ENCODE data around the gene RAPH1.

The RAPH1 gene

DNA sequence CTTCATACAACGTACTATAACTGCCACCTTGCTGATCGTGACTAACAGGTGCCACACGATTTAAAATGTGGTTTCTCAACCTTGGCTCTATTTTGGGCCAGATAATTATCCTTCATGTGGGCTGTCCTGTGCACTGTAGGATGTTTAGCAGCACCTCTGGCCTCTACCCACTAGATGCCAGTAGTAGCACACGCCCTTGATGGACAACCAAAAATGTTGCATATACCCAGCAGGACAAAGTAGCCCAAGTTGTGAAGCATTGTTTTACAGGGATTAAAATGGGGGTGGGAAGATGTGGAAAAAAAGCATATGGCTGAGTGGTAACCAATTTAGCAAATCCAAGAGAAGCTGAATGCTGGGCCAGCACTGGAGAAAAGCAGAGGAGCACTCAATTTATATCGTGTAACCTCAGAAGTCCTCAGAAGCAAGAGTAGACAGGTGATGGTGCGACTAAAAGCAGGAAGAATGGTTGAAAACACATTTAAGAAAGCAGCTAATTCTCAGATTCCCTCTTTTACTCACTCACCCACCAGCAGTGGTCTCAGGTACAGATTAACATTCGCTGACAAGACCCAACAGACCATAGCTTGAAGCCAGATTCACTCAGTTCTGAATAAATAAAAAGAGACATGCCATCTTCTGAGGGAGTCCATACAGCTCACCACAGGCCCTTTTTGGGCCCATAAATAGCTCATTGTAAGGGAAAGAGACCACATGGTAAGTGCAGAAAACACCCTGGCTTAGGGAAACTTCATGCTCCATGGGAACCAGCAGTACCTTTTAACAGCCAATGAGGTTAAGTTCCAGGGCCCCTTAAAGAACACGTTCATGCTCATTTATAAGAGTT is 50.6 kb downstream of the RAPH1 start:
- DNase-seq = no peak

DNA sequence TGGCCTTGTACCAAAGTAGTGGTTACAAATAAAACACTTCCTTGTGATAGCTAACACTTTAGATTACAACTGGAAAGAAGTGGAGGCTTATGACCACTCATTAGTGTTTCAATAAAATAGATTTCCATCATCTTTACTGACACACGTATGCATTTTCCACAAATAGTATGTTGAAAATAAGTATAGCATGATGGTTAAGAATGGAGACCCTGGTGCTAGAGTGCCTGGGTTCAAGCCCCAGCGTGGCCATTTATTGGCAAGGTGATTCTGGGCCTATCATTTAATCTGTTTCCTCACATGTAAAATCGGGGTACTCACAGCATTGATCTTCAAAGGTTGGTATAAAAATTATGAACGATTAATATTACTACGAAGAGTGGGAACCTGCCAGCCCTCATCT is 54.5 kb downstream of the RAPH1 start:
- DNase-seq = no peak

DNA sequence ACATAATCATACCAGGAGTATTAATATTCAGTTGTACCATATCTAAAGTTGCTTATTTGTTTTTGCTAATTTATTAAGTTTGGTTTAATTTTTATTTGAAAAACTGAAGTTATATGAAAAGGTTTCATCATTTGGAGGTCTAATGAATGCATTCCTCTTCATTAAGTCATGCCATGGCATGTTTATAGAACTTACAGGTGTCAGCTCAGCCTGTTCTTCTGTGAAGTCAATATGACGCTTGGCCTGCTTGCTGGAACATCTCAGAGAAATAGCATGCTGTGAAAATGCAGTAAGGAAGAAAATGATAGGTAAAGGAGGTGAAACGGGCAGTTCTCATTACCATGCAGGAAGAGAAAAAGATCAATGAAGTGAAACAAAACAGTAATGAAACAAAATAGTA is 58.2 kb downstream of the RAPH1 start:
- DNase-seq = no peak

DNA sequence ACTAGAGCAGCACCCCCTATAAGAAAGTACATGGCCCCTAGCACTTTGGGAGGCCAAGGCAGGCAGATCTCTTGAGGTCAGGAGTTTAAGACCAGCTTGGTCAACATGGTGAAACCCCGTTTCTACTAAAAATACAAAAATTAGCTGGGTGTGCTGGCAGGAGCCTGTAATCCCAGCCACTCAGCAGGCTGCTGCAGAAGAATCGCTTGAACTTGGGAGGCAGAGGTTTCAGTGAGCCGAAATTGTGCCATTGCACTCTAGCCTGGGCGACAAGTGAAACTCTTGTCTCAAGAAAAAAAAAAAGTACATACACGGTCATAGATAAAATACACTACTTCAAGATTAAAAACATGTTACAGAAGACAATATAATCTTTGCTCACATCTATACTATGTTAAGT is 63.8 kb downstream of the RAPH1 start:
- DNase-seq = no peak

DNA sequence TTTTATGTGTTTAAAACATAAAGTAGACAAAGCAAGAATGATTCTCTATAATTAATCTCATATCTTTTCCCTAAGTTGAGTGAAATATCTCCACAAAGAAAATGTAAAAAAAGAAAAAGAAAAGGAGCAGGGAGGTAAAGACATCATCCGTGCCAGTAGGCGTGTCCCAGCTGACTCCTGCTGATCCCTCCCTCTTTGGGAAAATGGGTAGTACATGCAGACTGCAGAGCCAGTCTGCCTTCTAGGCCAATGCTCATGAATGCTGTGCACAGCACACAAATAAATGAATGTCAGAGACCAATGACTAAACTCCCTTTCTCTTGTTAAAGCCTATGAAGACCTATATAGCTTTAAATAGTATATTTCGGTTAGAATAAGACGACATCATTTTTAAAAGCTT is 64.7 kb downstream of the RAPH1 start:
- no peak for DNase-seq

DNA sequence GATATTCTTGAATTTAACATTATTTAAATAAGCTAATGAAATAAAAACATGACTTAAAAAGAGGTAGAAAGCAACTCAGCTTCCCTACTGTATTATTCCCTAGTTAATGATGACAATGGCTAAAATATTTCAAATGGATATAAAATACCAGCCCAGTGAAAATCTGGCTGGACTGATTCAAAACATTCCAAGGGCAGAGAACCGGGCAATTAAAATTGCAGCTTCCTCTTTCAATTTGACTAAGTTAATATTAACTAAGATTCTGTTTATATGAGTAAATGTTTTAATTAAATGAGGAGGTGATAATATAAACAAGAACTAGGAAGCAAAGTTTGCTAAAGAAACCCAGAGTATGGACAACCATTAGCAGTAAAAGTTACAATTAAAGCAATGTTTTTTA is 65.6 kb downstream of the RAPH1 start:
- no peak for DNase-seq

DNA sequence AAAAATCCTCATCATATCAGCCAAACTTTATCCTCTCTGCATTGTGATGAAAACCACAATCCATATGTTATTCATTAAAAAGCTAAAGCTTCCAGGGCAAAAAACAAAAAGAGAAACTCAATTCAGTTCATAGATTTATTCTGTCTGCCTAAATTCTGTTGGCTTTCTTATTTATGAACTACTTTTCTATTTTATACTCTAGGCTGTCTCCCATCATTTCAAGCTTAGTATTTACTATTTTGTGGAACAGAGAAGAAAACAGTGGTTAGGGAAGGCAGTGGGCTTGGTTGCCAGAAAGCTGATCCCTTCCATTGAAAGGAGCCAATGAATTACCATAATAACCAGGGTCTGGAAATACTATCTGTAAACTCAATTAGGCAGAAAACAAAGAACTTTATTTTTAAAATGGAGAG is 71.8 kb downstream of the RAPH1 start:
- DNase-seq = no peak

DNA sequence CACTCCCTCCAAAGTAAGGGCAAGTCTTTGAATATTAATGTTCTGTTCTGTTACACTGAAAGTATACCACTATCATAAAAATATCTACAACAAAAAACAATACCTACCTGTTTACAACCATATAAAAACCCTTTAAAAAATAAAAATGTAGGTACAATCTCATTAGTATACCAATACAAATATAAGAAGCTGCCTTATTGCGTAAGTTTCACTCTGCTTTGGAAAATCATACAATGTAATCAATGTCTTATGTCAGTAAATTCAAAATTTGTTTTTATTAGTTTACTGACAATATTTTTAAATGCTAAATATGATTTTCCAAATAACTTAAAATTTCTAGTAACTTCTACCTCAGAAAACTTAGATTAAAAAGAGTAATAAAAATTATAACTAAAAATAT is 72.8 kb downstream of the RAPH1 start:
- no peak for DNase-seq

DNA sequence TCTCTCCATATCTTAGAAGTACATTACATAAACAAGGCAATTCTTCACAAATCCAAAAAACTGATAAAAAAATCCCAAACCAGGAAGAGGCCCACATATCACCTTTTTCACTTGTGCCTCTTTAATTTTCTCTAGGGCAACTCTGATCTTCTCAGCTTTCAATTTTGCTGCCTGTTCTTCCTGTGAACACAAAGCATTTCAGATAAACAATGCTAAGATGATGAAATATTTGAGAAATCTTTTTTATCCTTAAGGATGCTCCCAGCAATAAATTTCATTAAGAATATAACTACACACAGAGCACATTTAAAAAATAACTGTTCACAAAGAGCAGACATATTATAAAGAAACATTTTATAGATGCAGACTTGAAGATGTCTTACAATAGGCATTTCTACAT is 73.4 kb downstream of the RAPH1 start:
- DNase-seq = no peak

DNA sequence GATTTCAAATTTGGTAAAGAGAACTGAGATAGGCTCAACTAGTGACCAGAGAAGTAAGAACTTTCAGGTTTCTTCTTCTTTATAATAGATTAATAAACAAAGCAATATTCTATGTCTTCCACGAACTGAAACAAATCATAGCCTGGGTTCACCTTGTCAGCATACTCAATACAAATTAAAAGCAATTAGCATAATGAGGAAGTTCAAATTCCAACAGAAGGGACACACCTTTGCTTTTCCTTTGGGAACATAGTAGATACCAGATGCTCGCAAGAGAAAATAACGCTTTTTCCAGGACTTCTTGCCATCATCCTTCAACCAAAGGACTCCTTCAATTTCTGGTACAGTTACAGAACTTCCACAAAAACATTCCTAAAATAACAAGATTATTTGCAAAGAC is 79.9 kb downstream of the RAPH1 start:
- no peak for DNase-seq

DNA sequence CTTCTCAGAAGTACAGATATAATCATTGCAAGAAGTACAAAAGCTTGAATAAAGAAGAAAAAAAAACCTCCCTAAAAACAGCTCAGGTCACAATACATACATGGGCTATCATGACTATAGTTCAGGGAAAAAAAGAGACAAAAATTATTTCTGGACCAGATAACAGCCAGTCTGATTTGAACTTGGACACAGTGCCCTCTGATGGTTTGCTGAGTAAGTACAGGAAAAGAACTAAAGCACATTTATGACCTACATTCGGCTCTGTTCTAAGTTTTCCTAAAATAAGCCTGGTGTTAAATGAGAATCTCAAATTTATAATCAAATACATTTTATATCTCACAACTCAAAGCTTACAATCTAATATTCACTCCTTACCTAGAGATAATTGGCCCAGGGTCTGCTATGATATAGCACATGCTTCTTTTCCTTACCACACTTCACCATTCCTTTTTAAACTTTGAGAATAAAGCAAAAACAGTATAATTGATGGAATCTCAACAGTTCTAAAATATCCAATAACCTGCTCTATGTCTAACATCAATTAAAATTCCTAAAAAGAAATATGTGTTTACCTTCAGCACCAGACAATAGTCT is 81.1 kb downstream of the RAPH1 start:
- peak in 1 of 2 experiments; percentile 67 for DNase-seq

DNA sequence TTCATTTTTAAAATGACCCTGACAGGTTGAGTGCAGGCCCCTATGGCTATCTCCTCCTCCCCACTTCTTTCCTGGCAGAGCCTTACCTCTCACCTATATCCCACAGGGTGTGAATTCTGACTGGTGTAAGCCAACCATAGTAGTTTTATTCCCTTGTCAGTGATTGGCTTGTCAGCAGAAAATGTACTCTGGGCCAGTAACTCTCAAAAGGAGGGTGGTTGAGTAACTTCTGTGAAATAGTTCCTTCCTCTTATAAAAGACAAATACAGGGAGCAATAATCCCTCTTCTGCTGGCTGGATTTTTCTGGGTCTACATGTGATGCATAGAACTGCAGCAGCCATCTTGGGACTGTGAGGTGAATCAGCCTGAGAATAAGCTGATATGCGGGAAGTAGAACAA is 83.4 kb downstream of the RAPH1 start:
- no peak for DNase-seq

DNA sequence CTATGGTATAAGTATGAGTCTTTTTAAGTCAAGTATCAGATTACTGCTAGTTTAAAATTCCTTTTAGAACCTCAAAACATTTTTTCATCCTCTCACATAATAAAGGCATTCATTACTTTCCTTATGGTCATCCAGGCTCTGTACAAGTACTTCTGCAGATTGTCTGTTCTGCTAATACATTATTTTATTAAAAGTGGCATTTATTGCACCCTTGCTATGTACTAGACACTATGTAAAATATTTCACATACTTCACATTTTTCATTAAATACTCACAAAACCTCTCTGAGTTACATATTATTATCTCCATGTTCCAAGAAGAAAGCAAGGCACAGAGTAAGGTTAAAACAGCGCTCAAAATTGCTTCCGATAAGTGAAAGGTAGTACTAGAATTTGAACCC is 84.1 kb downstream of the RAPH1 start:
- DNase-seq = no peak

DNA sequence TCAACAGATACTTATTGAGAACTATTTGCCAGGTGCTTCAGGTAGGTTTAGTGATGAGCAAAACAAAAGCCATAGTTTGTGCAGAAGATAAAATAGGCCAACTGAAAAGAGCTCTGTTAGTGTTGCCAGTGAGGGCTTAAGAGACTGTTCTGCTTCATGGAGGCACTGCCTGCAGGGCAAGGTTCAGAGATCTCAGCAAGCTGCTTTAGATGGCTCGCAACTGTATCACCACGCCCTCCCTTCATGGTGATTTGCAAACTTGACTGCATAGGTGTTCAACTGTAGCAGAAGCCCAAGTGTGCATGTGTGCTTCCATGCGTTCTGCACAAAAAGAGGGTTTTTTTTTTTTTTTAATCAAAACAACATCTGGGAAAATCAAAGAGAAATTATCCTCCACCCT is 84.5 kb downstream of the RAPH1 start:
- no peak for DNase-seq

DNA sequence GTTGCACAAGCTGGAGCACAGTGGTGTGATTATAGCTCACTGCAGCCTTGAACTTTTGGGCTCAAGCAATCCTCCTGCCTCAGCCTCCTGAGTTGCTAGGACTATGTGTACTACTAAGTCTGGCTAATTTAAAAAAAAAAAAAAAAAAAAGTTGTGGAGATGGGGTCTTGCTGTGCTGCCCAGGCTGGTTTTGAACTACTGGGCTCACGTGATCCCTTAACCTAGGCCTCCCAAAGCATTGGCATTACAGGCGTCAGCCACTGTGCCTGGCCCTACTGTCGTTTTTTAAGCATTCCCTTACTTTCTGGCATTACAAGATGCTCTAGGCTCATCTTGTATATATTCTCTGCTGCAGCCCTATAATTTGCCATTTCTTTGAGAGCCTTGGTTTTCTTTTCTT is 88.3 kb downstream of the RAPH1 start:
- no peak for DNase-seq

DNA sequence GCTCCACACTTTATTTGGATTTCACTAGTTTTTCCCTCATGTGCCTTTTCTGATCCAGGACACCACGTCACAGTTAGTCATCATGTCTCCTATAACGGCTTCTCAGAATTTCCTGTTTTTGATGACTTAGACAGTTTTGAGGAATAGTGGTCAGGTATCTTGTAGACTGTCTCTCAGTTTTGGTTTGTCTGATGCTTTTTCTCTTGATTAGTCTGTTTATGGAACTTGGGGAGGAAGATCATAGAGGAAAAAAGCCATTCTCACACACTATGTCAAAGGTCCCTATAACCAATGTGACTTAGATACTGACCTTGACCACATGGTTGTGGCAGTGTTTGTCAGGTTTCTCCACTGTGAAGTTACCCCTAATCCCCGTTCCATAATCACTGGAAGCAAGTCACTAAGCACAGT is 89.0 kb downstream of the RAPH1 start:
- peak; percentile 21 to 62 for DNase-seq

DNA sequence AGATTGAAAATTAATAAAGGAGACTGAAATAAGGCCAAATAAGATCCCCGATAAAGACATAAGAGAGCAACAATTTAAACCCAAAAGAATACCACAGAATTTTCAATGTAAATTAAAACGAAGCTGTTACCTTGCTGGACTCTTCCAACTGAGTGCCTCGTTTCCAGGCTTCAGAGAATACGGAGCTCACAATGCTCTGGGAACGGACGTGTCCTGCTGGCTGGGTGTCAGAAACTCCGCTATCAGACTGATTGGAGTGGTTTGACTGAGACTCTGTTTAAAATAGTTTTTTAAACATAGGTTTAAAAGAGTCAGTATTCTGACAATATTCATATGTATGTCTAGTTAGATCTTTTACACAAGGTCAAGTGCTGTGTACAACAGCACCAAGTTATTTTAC is 90.4 kb downstream of the RAPH1 start:
- no peak for DNase-seq

DNA sequence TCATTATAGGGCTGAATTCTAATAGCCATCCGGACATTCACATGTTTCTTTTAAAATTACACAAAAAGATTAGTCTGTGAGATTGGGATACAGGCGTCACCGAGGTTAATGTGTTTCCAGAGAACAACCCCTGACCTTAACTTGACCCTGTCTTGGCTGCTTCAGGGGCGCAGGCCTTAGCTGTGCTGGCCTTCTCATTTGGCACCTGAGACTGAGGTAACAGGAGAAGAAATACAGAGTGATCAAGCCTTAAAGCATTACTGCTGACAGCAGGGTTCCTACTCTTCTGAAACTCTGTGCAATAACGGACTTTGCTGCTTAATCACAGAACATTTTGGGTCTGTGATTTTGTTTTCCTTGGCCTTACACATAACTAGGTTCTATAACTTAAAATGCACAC is 92.6 kb downstream of the RAPH1 start:
- DNase-seq = no peak

DNA sequence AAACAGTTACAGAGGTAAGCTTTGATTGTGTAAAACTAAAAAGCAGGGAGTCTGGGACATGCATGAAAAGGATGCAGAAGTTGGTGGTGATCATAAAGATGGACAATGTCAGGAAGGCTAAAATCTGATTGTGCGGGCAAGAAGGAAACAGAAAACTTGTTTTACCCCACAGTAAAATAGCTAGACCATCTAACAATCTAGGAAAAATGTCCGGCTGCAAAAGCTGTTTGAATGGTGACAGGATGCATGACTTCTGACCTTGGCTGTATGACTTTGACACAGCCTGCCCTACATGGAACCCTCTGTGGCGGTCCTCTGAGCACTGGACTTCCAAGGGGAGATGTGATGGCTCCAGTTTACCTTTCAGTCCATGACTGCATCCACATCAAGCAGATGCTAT is 93.6 kb downstream of the RAPH1 start:
- DNase-seq = no peak

DNA sequence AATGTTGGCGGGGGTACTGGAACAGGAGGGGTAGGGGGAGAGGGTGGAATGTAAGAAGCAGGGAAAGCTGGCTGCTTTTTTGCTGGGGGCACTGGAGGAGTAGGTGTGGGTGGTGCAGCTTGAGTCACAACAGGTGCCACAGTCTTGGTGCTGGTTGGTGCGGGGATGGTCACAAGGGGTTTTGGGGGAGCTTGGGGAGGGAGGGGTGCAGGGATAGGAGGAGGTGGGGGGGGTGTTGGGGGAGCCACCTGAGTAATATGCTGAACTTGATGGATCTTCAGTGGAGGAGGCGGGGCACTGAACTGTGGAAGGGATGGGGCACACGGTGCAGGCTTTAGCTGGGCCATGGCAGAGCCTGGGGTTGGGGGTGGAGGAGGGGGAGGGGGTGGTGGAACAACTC is 94.4 kb downstream of the RAPH1 start:
- no peak for DNase-seq

DNA sequence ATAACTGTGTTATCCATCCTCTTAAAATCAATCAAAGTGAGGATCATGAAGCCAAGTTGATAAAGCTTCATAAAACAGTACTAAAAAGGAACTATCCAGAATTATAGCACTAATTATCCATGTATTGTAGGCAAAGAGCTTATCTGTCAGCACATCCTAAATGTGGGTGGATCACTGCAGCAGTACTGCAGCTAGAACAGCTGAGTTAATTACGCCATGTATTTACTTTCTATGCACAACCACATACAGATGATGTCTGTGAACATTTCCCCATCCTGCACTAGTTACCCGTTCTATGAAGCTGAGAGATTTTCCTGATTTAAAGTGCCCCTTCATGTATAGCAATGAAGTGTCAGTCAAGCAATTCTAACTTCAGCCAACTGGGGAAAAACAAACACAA is 96.6 kb downstream of the RAPH1 start:
- no peak for DNase-seq

DNA sequence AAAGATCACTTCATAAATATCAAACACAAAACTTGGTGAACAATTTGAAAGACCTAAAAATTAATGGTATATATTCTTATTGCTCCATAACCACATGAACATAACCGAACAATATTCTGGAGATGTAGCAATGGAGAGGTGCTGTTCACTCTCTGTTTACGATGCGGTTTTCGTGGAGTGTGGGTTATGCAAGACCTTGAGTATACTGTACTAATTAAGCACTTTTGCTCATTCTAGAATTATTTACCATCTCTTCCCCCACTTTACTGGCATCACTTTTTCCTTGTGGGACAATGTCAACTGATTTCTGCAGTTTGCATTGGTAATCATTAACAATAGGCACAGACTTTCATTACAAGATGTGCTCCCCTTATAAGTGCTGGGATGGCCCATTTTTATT is 97.6 kb downstream of the RAPH1 start:
- no peak for DNase-seq

DNA sequence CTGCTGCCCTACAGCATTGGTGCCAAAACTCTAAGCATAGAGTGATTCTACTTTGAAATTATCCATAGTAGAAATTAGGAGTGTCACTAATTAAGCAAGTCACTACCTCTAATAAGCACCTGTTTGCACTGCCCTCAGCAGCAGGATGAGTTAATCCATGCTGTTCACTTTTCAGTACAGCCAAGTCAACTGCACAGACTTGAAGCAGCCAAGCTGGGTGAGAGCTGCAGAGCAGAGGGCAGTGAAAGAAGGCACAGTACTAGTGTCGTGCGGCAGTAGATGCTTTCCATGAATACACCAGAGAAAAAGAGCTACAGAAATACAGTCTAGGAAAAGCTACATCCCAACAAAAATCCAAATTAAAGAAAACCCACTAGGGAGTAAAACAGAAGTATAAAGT is 98.6 kb downstream of the RAPH1 start:
- no peak for DNase-seq

DNA sequence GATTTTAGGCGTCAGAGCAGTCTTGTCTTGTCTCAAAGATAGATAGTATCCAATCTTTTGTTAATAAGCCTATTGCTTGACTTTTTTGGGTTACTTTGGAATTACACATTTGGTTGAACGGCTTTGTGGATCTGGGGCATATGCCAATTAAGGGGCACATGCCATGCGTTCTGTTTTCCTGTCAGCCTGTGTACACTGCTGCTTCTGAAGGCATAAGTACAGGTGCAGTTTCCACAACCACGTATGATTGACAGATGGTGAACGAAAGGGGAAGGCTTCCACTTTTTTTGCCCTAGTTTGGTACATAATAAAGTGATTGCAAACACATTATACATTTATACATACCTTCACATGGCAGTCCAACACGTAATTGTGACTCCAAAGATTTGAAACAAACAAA is 102.3 kb downstream of the RAPH1 start:
- no peak for DNase-seq

Data from SW 1271 (cell line).